Neuronal stem cell (in vitro differentiated cells): Measurements from ENCODE around the gene RXFP1.

ENCODE experiments used
- DNase-seq: peaks from one replicate; pipeline ENCODE4 v3.0.0-alpha.2; 2013; ENCODE audit warnings: low spot score
- H2AFZ ChIP-seq: one replicate; pipeline ENCODE4 v1.6.1; 2013; ENCODE audit warnings: mild to moderate bottlenecking, low read length, inconsistent platforms
- H2AK5ac ChIP-seq: 2 replicates; pipeline ENCODE4 v1.6.1; 2013; ENCODE audit warnings: low read depth, mild to moderate bottlenecking, inconsistent platforms, low read length, moderate library complexity, mixed read lengths
- H2BK120ac ChIP-seq: 2 replicates; pipeline ENCODE4 v1.6.1; 2013; ENCODE audit warnings: low read depth, mild to moderate bottlenecking, inconsistent platforms, low read length, moderate library complexity, mixed read lengths
- H2BK12ac ChIP-seq: one replicate; pipeline ENCODE4 v1.6.1; 2013; ENCODE audit warnings: low read length, inconsistent platforms
- H2BK15ac ChIP-seq: 2 replicates; pipeline ENCODE4 v1.6.1; 2013; ENCODE audit warnings: mild to moderate bottlenecking, low read length, inconsistent platforms, mixed read lengths
- H2BK5ac ChIP-seq: one replicate; pipeline ENCODE4 v1.6.1; 2013; ENCODE audit warnings: inconsistent platforms, mild to moderate bottlenecking, low read length, moderate library complexity
- H3K14ac ChIP-seq: one replicate; pipeline ENCODE4 v1.6.1; 2013; ENCODE audit warnings: low read length, inconsistent platforms
- H3K18ac ChIP-seq: 2 replicates; pipeline ENCODE4 v1.6.1; 2013; ENCODE audit warnings: low read length, inconsistent platforms
- H3K23ac ChIP-seq: 2 replicates; pipeline ENCODE4 v1.6.1; 2013; ENCODE audit warnings: low read depth, mild to moderate bottlenecking, mixed read lengths, low read length, inconsistent platforms; ENCODE audit not compliant: poor library complexity
- H3K27ac ChIP-seq: replicated peaks from 3 replicates; pipeline ENCODE4 v1.5.1; 2013; ENCODE audit warnings: low read length, inconsistent platforms
- H3K27me3 ChIP-seq, 3 experiments: 2 replicates each; pipeline ENCODE4 v1.6.1; 2013; ENCODE audit warnings: low read length in 3 of 3, mild to moderate bottlenecking in 2 of 3, inconsistent platforms in 1 of 3, low read depth in 1 of 3, mixed read lengths in 1 of 3, moderate library complexity in 1 of 3; ENCODE audit not compliant: control insufficient read depth in 3 of 3, insufficient read depth in 3 of 3
- H3K36me3 ChIP-seq, 2 donors: replicated peaks in 1 of 2; 2 replicates each; pipeline ENCODE4 v1.6.1; 2013; ENCODE audit warnings: low read length in 2 of 2; ENCODE audit not compliant: control insufficient read depth in 2 of 2, insufficient read depth in 2 of 2
- H3K4ac ChIP-seq: 2 replicates; pipeline ENCODE4 v1.6.1; 2013; ENCODE audit warnings: inconsistent platforms, mild to moderate bottlenecking, low read length, moderate library complexity
- H3K4me1 ChIP-seq, 2 donors: 1 replicate in 1 of 2; 2 replicates in 1 of 2; pipeline ENCODE4 v1.6.1; 2013; ENCODE audit warnings: low read length in 2 of 2, low read depth in 1 of 2; ENCODE audit not compliant: control insufficient read depth in 2 of 2, insufficient read depth in 1 of 2
- H3K4me2 ChIP-seq: one replicate; pipeline ENCODE4 v1.6.1; 2013; ENCODE audit warnings: mild to moderate bottlenecking, low read length, inconsistent platforms; ENCODE audit not compliant: insufficient read depth, poor library complexity, severe bottlenecking
- H3K4me3 ChIP-seq, 2 donors: 2 replicates each; pipeline ENCODE4 v1.5.1; 2013; ENCODE audit warnings: low read length in 2 of 2, mild to moderate bottlenecking in 2 of 2, inconsistent platforms in 1 of 2, moderate library complexity in 1 of 2
- H3K79me1 ChIP-seq: one replicate; pipeline ENCODE4 v1.6.1; 2013; ENCODE audit warnings: low read depth, mild to moderate bottlenecking, inconsistent platforms, low read length, moderate library complexity
- H3K9ac ChIP-seq: one replicate; pipeline ENCODE4 v1.6.1; 2013; ENCODE audit warnings: mild to moderate bottlenecking, low read depth, low read length, inconsistent platforms; ENCODE audit not compliant: poor library complexity
- H3K9me3 ChIP-seq, 2 donors: replicated peaks in 1 of 2; 2 replicates each; pipeline versions ENCODE3 to v1.6.1; 2013; ENCODE audit warnings: low read length in 2 of 2, mild to moderate bottlenecking in 2 of 2, inconsistent platforms in 1 of 2, low read depth in 1 of 2, mixed read lengths in 1 of 2, moderate library complexity in 1 of 2; ENCODE audit not compliant: control insufficient read depth in 2 of 2, insufficient read depth in 1 of 2
- H4K8ac ChIP-seq: one replicate; pipeline ENCODE4 v1.6.1; 2013; ENCODE audit warnings: low read depth, mild to moderate bottlenecking, inconsistent platforms, low read length, moderate library complexity
- H4K91ac ChIP-seq: one replicate; pipeline ENCODE4 v1.6.1; 2013; ENCODE audit warnings: low read length, low read depth, mild to moderate bottlenecking, inconsistent platforms; ENCODE audit not compliant: poor library complexity
- WGBS, 2 donors: extraction: QIAGEN DNeasy Blood & Tissue Kit; methylation state at CpG; one replicate each; pipeline ENCODE4 v1.1.7; 2013; ENCODE audit warnings: missing lambda C conversion rate in 2 of 2, mixed read lengths in 1 of 2; ENCODE audit not compliant: insufficient read length in 2 of 2, insufficient replicate concordance in 1 of 2; ENCODE audit errors: extremely low coverage in 2 of 2; 5-methylcytosine and 5-hydroxymethylcytosine counted together

RXFP1 gene

DNA sequence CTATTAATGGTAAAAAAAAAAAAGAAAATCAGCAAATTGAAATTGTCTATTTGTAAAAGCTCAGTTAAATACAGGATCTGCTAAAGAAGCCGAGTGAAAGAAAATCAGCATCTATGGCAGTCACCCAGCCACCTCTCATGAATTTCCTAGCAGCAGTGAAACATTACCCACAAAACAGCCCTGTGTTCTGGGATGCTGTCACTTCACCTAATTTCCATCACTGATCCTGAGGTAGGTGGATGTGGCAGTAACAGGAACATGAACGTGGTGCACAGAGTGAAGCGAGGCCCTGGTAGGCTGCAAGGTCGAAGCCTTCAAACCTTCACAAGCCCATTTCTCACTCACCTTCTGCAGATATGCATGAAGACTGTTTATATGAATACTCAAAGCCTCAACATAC, 65.2 kb downstream of the RXFP1 start:
- Histone ChIP-seq H2BK12ac (no peak overlapping the region), H4K91ac (no peak overlapping the region), H2BK120ac (no peak overlapping the region), H2AK5ac (no peak overlapping the region), H3K23ac (no peak overlapping the region), H3K79me1 (no peaks in the 10 kb centered on the region), H3K9me3 (no peaks in the 10 kb centered on the region), H3K18ac (no peak overlapping the region), H2BK15ac (no peak overlapping the region), H3K4me3 (no peak overlapping the region), H2BK5ac (no peak overlapping the region), H3K9ac (no peak overlapping the region), H3K27me3 (no peaks in the 10 kb centered on the region), H3K14ac (no peak overlapping the region), H3K27ac (no peak overlapping the region), H2AFZ (no peak overlapping the region), H3K4me2 (no peak overlapping the region), H3K4me1 (peaks cover 0 to 2% of the 10 kb centered on the region in 2 donors), H3K36me3 (no peaks in the 10 kb centered on the region), H4K8ac (no peak overlapping the region), H3K4ac (no peak overlapping the region)
- no CpG with 5 or more reads among the region's 4 CpGs for WGBS, 2 donors
- no peak for DNase-seq

DNA sequence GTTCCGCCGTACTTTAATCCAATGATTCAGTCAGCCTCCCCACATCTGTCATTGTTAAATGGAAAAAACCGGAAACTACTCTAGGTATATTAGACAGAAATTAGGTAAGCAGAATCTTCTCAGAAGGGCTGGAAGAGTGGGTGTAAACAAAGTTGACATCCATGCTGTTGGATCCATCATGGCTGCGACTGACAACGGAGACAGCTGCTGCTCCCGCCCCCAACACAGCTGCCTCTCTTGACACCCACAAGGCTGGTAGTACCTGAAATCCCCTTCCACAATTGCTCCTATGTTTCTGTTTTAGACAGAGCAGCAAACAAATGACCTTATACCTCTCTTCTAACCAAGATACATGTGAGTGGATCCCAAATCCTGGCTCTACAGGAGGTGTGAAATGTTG, 66.6 kb downstream of the RXFP1 start:
- Histone ChIP-seq H3K4ac (no peak overlapping the region), H2BK5ac (no peak overlapping the region), H2BK120ac (no peak overlapping the region), H2BK15ac (no peak overlapping the region), H3K27ac (no peak overlapping the region), H4K91ac (no peak overlapping the region), H3K27me3 (no peaks in the 10 kb centered on the region), H3K36me3 (no peaks in the 10 kb centered on the region), H3K18ac (no peak overlapping the region), H3K4me2 (no peak overlapping the region), H2BK12ac (no peak overlapping the region), H3K23ac (no peak overlapping the region), H3K79me1 (no peaks in the 10 kb centered on the region), H3K9ac (no peak overlapping the region), H3K9me3 (no peaks in the 10 kb centered on the region), H3K4me1 (peaks cover 0 to 2% of the 10 kb centered on the region in 2 donors), H2AK5ac (no peak overlapping the region), H4K8ac (no peak overlapping the region), H2AFZ (no peak overlapping the region), H3K14ac (no peak overlapping the region), H3K4me3 (no peak overlapping the region)
- no peak for DNase-seq
- WGBS, 2 donors, result no CpG with 5 or more reads among the region's 6 CpGs

DNA sequence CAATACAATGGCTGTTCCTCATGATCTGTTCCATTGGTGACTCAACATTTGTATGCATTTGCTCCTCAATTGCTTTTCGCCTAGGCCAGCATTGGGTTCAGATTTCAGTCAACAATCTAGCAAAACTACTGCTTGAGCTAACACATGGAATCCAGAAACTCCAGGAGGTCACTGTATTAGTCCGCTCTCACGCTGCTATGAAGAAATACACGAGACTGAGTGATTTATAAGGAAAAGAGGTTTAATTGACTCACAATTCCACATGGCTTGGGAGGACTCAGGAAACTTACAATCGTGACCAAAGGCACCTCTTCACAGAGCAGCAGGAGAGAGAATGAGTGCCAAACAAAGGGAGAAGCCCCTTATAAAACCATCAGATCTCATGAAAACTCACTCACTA, 67.1 kb downstream of the RXFP1 start:
- H3K14ac ChIP-seq, result no peak overlapping the region
- no peaks in the 10 kb centered on the region for H3K36me3 ChIP-seq
- no peak overlapping the region for H2BK5ac ChIP-seq
- H3K9ac ChIP-seq, result no peak overlapping the region
- H3K4me1 ChIP-seq, result peaks cover 0 to 2% of the 10 kb centered on the region in 2 donors
- H3K4me3 ChIP-seq, result no peak overlapping the region
- H2AFZ ChIP-seq, result no peak overlapping the region
- H3K27ac ChIP-seq, result no peak overlapping the region
- no peaks in the 10 kb centered on the region for H3K9me3 ChIP-seq
- no peak overlapping the region for H3K18ac ChIP-seq
- whole genome bisulfite sequencing, 2 donors, result no CpG with 5 or more reads among the region's 5 CpGs
- H3K23ac ChIP-seq, result no peak overlapping the region
- no peak overlapping the region for H4K8ac ChIP-seq
- no peak overlapping the region for H2BK15ac ChIP-seq
- no peak overlapping the region for H3K4me2 ChIP-seq
- no peaks in the 10 kb centered on the region for H3K79me1 ChIP-seq
- no peaks in the 10 kb centered on the region for H3K27me3 ChIP-seq
- H2AK5ac ChIP-seq, result no peak overlapping the region
- H2BK120ac ChIP-seq, result no peak overlapping the region
- no peak for DNase-seq
- H4K91ac ChIP-seq, result no peak overlapping the region
- H2BK12ac ChIP-seq, result no peak overlapping the region
- H3K4ac ChIP-seq, result no peak overlapping the region

DNA sequence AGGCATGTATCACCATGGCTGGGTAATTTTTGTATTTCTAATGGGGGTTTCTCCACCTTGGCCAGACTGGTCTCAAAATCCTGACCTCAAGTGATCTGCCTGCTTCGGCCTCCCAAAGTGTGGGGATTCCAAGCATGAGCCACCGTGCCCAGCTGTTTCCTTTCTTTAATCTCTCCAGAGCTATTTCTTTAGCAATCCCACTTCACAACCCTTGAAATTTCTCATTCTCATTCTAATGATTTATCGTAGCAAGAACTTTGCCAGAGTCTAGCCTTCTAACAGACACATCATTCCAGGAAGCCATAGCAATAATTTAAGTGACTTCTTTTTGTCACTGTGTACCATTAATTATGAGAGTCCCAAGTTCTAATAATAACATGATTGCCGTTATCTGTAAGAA, 68.6 kb downstream of the RXFP1 start:
- no CpG with 5 or more reads among the region's 4 CpGs for WGBS, 2 donors
- no peak overlapping the region for H4K8ac ChIP-seq
- H3K4me2 ChIP-seq, result no peak overlapping the region
- no peak overlapping the region for H2AK5ac ChIP-seq
- H2BK15ac ChIP-seq, result no peak overlapping the region
- peaks cover 0 to 2% of the 10 kb centered on the region in 2 donors for H3K4me1 ChIP-seq
- H3K18ac ChIP-seq, result no peak overlapping the region
- H2BK12ac ChIP-seq, result no peak overlapping the region
- H3K36me3 ChIP-seq, result no peaks in the 10 kb centered on the region
- H2AFZ ChIP-seq, result no peak overlapping the region
- H3K27ac ChIP-seq, result no peak overlapping the region
- no peaks in the 10 kb centered on the region for H3K79me1 ChIP-seq
- H3K27me3 ChIP-seq, result no peaks in the 10 kb centered on the region
- H3K9me3 ChIP-seq, result no peaks in the 10 kb centered on the region
- H4K91ac ChIP-seq, result no peak overlapping the region
- no peak overlapping the region for H3K9ac ChIP-seq
- H2BK5ac ChIP-seq, result no peak overlapping the region
- H2BK120ac ChIP-seq, result no peak overlapping the region
- no peak overlapping the region for H3K4me3 ChIP-seq
- DNase-seq, result no peak
- H3K14ac ChIP-seq, result peak overlapping the region; percentile 71
- no peak overlapping the region for H3K4ac ChIP-seq
- no peak overlapping the region for H3K23ac ChIP-seq
